NCI-H446 treated with DMSO at 0.1 percent for 48 hours (cell line): ENCODE data around the gene ATXN7.

Source experiments
- DNase-seq: peaks from one replicate; lab custom pipeline; 2025; lab: John Stamatoyannopoulos, UW

The ATXN7 gene

DNA sequence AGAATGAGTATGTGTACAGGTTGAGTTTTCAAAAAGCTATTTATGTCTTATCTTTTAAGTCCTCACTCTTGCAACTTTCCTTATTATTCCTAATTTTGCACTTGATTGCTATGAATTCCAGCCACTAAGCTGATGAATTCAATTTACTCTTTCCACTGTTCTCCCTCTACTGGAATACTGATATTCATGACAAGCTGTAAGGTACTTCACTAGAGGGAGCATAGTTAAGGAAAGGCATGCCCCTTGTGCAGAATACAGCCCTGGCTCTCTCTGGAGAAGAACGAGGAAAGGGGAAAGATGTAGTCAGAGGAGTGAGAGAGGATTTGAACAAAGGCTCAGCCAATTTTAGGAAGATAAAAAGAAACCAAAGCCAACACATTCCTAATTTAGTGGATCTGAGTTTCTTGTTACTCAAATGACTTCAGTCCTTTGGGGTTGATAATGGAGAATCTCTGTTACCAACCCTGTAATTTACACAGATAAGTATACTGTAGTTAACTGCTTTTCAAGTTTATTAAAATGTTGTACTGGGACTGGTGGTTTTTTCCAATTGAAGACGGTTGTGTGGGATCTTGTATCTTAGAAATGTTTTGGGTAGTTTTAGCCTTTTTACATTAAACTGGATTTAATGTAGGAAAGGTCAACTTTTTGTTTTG lies 44.5 kb downstream of the ATXN7 start:
- DNase-seq, result no peak

DNA sequence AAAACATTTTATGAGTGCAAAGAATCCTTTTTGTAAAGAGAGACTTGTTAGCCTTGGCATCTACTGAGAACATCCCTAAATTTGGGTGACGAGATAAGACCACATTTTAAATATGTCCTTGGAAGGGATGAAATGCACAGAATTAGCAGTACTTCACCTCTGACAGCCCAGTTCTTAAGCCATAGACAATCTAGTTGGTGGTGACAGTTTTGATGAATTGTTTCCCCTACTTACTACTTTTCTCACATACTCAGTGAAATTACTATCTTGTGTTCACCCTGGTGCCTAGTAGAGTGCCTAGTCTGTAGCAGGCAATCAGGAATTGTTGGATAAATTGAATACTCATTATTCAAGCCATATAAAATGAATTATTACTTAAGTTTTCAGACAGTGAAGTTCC lies 45.1 kb downstream of the ATXN7 start:
- DNase-seq, result no peak

DNA sequence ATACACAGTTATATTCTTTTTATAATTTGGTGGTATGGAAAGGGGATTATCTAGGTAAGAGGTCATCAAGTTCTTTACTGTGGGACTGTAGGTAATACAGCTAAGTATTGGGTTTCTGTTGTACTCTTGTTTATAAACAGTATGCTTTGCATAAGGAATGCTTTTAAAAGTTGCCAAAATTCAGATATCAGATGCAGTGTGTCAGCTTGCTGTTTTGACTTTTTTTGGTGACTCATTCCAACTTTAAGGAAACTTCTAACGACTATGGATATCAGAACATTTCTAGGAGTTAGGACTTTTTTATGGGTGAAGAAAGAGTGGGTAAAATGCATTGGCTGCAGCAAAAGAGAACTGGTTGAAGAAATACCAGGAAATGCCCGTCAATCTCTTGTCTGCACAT lies 45.8 kb downstream of the ATXN7 start:
- no peak for DNase-seq

DNA sequence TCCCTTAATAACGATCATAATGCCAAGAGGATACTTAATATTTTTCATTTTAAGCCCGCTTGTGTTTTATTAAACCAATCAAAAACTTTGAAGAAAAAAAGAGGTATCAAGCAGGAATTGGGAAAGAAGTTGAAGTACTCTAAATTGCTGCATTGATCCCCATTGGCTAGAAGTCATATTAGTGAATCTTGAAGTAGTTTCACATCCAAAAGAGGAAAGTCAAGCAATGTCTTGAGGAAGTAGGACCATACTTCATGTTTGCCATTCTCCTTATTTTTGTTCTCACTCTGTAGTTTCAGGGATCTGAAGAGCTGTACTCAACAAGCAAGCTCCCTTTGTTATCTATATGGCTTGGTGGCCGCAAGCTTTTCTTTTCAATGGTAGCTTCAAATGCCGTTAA lies 46.3 kb downstream of the ATXN7 start:
- no peak for DNase-seq

DNA sequence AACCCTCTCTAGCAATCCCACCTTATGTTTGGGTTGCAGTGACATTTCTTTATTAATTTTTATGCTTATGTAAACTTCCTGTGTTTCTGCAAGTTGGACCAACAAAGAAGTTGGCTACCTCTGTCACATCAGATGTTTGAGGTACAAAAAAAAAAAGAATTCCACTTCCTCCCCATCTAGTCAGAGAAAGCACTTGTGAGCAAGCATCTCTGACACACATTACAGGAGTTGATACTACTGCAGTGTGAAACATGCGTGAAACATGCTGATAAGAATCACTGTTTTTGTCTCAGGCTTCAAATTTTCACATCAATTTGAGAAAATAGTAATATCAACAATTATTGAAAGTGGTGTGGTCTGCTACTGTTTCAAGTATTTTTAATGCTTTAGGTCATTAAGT lies 47.2 kb downstream of the ATXN7 start:
- no peak for DNase-seq

DNA sequence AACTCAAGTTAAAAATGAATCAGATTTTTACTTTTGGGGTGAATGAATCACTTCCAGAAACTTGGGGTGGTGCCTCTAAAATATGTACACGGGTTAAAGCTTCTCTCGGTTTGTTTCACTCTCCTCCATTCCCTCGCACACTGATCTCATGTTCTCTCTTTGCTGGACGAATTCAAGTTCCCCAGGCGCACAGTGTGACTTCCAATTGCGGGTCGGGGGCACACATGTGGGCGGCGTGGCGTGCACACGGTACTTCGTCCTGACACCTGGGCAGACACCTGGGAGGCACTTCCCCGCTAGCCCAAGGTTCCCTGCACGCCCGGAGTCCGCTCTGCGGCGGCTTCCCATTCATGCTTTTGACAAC lies 47.8 kb downstream of the ATXN7 start:
- no peak for DNase-seq

DNA sequence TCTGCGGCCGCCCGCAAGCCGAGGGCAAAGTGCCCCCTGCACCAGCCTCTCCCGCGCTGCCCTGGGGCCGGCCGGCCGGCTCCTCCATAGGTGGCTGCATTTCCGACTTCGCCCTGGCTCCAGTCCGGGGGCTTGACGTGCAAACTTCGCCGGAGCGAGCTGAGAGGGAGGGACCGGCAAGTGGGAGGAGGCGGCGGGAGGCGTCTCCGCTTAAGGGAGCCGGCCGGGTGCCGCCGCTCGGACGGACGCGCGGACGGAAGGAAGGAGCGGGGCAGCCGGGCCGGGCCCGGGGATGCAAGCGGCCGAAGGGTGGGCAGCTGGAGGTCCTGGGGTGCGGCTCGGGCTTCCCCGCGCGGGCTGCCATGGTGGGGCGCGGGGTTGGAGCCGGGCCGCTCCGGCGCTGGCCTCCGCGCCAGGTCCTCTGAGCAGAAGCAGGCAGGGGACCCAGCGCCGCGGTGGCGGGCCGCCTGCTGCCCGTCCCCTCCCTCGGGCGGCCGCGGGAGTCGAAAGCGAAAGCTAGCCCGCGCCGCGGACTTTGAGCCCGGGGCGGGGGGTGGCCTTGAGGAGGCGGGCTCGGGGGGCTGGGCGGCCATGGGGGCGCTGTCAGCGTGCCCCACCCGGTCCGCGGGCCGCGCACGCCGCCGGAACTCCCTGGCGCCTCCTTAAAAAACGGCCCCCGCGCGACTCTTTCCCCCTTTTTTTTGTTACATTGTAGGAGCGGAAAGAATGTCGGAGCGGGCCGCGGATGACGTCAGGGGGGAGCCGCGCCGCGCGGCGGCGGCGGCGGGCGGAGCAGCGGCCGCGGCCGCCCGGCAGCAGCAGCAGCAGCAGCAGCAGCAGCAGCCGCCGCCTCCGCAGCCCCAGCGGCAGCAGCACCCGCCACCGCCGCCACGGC lies 48.5 kb downstream of the ATXN7 start, which contains the start of gene SCAANT1:
TSS of gene SCAANT1 (minus strand) at position 511 of the 895 bp plus-strand sequence.
- DNase-seq, result peak; percentile 40

DNA sequence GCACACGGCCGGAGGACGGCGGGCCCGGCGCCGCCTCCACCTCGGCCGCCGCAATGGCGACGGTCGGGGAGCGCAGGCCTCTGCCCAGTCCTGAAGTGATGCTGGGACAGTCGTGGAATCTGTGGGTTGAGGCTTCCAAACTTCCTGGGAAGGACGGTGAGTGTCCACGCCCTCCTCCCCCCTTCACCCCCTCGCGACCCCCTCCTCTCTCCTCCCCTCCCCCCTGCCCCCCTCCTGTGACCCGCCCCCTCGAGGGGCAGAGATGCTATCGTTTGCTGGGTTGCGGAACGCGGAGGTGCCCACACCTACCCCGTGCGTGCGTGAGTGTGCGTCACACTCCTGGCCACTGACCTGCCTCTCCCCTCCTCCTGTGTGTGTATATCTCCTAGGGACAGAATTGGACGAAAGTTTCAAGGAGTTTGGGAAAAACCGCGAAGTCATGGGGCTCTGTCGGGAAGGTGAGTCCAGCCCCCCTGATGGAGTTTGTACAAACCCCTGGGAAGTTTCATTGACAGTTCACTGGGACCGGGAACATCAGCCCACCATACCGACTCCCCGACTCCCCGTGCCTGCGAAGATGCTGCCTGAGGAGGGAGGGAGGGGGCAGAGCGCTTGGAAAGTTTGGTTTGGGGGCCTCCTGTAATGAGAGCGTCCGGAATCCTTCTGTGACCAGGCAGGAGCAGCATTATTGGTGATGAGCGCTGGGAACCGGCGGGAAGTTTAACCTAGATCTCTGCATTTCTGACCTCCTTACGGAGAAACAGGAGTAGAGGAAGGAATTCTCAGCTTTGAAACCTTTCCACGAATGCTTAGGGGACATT lies 49.3 kb downstream of the ATXN7 start:
- DNase-seq, result no peak

DNA sequence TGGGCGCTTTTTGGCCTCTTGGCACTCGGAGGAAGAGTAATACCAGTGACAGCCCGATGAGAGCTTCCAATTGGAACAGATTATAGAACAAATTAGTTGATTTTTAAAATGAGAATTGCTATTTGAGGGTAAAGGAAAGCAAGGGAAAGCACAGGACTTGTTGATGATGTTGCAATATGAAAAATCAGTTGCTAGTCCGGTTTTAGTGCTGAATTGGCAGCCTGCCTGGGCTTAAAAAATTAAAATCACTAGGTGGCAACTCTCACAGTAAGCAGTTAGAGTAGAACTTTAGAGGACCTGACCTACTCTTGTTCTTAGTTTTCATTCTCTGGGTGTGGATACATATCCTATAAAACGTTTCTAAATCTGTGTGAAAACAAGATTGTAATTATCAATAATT lies 50.6 kb downstream of the ATXN7 start:
- DNase-seq, result no peak

DNA sequence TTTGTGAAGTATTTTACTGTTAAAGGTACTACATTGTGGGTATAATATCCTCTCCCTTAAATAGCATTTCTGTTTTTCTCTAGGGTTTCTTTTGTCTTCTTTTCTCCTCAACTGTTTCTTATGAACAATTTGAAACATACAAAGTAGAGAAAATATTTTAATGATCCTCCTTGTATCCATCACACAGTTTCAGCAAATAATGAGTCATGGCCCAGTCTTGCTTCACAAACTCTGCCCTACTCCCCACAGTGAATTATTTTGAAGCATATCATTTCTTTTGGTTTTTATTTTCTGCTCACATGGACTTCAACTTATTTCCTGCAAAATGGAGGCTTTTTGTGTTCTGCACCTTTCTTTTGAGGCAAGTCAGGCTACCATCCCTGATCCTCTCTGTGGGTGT lies 54.7 kb downstream of the ATXN7 start:
- no peak for DNase-seq

DNA sequence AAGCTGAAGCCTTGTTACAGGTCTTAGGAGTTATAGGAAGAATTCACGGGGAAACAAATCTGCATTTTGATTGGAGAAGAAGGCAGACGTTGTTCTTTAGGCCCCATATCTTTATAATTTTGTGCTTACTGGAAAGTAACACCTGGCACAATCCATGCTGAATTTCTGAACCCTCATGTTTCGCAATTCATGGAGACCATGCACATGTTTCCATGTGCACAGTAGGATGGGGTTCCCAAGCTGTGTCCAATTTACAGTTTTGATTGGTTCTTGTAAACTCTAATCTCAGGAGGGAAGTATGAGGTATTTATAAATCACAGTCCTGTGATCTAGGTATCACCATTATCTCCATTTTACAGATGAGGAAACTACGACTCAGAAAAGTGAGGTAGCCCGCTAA lies 56.3 kb downstream of the ATXN7 start:
- DNase-seq, result no peak

DNA sequence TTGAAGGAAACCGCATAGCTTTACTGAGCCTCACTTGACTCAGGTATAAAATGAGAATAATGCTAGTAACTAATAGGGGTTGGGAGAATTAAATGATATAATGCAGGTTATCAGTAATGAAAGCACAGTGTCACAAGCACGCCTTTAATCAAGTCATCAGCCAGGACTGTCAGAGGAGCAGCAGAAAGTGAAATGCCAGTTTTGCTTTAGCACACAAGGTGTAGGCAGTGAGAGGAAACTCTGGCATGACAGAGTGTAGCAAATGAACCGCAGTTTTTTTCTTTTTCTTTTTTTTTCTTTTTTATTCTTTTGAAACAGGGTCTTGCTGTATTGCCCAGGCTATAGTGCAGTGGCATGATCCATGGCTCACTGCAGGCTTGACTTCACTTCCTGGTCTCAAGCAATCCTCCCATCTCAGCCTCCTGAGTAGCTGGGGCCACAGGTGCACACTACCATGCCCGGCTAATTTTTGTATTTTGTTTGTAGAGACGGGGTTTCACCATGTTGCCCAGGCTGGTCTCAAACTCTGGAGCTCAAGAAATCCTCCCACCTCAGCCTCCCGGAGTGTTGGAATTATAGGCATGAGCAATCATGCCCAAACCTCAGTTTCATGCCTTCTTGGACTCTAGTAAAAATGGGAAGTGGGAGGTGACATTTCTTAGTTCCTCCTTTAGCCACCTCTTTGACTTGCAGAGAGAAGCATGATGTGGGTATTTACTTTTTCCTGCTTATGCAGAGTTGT lies 58.2 kb downstream of the ATXN7 start:
- DNase-seq, result no peak

DNA sequence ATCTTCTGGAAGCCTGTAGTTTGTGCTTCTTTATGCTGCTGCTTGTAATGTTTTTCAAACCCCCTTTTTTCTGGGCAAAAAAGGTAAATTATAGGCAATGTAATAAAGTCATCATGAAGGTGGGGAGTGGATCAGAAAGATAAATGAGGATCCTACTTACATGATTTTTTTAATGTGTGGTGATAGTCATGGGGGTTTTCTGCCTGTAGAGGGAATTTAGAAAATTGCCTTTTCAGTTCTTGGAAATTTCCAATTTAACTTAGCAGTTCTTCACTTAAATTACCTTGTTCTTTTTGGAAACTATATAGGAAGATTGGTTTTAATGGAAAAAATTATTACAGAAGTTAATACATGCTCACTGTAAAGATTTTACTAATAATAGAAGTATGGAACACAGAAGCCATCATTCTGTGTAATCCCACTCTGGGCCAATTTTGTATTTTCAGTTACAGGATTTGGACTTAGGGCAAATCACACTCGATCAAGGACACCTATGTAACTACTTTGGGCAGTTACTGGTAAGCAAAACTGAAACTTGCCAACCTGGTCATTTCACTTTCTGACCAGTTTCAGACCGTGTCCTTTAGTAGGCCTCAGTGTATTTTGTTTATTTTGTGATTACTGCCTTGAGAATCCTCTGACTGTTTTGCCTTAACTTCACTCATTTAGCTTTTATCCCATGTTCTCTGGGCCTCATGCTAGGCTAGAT lies 59.0 kb downstream of the ATXN7 start:
- DNase-seq, result no peak

DNA sequence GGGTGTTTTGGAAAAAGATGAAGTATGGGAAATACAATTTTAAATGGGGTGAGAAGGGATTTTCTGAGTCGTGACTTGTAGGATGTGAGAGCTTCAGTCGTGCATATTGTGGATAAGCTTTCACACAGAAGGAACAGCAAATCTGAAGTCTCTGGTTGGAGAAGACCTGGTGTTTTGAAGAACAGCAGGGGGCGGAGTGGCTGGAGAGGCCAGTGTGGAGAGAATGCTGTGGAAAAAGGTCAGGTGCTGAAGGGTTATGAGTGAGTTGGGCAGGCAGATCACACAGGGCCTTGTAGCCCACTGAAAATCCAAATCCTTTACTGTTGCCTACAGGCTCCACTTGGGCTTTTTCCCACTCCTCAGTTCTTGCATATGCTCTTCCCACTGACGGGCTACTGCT lies 62.6 kb downstream of the ATXN7 start:
- no peak for DNase-seq

DNA sequence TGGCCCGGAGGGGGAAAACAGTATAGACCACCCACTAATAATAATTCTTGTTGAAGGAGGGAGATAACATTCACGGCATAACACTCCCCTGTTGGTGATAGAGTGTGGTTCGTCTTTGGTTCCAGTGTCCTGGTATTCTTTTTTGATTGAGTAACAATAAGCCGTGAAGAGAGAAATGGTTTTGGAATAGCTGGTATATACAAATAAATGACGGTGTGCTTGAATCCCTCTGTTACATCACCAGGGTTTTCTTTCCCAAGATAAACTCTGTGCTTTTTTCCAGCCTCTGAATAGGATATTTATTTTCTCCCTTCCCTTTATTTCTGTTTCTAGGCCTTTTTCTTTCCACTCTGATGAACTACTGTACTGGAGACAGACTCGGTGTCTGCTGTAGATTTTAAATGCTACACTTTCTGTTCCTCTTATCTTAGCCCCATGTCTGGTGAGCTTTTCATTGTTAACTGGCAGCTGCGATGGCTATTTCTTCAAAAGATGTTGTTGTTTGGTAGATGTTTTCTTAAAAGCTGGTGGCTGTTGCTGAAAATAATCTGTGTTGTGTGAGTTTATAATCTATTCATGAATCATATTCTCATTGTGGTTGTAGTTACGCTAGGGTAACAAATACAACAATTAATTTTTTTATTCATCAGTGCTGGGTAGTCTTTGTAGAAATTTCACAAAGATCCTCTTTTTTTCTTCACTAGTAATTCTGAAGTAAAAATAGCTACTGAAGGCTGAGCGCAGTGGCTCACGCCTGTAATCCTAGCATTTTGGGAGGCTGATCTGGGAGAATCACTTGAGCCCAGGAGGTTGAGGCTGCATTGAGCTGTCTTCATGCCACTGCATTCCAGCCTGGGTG lies 64.0 kb downstream of the ATXN7 start:
- no peak for DNase-seq

DNA sequence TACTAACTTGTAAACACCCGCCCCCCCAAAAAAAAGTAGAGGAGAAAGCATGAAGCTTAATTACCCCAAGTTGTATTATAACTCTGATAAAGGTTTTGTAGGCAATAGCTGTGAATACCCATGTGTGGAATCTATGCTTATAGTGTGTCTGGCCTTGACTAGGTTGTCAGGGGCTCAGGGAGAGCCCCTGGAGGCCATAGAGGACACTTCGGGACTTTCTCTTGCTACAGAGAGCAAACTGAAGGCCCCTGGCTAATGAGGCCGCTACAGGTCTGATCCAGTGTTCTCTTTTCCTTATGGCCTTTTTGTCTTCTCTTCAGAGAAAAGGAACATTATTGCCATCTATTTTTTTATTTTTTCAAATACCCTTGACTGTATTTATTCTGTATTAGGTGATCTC lies 67.6 kb downstream of the ATXN7 start:
- DNase-seq, result no peak

DNA sequence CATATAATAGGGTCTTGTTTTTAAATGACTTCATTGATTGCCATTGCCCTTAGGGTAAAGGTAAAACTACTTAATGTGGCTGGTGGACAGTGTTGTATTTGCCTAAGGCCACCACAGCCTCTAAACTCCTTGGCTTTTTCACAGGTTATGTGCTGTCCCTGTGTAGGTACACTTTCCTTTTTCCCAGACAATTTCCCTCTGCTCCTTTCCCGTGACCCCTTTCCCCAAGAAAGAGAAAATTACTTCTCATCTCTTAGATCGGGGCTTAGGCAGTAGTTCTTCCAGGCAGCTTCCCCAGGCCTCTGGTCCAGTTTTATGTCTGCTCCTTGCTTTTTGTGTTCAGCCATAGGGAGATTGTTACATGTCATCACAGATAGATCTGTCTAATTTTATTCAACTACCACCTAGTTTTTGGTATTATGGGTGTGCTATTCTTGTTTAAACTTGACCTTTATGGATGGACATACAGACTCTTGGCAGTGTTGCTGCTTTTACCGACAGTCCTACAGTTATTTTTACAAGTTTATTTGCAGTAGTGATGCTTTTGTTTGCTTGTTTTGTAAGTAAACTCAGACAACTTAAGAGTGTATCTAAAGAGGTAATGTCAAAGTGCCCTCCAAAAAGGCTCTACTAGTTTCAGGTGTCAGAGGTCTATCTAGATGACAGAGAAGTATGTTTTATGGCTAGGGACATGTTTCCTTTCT lies 69.0 kb downstream of the ATXN7 start:
- no peak for DNase-seq

DNA sequence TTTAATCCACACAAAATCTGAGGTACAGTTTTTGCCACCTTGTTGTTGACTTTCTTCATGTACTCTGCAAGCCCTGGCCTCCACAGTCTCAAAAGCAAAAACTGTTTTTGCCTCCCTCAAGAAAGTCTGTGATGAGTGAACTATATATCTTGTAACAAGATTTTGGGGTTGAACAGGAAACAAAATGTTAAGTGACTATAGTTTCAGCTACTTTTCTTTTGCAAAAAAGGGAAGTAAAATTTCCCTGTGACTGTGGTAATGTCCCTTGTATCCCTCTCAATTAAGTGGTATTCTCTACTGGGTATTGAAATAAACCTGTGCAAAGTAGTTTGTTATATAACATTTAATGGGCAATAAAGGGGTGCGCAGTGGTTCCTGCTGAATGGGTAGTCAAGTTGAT lies 69.8 kb downstream of the ATXN7 start:
- DNase-seq, result no peak

DNA sequence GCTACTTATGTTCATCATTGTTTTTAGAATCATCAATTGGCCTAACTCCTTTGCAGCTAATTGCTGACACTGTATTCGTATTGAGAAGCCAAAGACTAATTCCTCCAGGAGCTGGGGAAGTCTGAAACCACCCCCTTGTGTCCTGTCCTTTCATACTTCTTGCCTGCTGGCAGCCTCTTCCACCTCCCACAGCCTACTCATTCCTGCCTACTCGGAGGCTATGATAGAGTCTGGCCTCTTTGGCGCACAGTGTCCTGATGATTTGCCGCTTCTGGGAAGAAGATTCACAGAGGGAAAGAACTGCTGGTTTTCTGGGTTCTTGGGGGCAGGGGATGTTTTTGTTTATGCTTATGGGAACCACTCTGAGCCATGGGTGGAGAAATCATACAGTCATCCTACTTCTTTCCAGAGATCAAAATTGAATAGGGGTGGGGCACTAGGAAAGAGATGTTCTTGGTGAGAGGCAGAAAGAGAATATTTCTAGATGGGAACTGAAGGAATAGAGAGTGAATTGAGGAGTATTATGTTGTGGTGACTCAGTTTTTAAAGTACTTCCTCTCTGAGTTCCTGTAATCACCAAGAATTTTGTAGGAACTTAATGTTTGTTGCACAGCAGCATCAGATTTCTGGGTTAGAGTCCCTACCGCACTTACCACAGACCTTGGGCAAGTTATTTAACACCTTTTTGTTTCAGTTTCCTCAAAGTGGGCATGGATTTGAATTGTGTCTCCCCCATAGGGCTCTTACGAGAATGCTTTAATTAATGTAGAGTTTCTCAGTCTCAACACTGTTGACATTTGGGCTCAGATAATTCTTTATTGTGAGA lies 70.6 kb downstream of the ATXN7 start:
- DNase-seq, result no peak
